Stimulated activated CD4-positive, alpha-beta T cell treated with anti-CD3 and anti-CD28 coated beads, Interleukin-15, amount 100 ng/mL, for 1 hour (primary cell): ENCODE data around the gene FAM167B.
"Not testable (repeated sequence)": the region's sequence is repeated elsewhere in the genome, so short reads cannot be mapped to it uniquely, and the experiment has no call there.

ENCODE experiments used
- DNase-seq, 2 donors: peaks; one replicate each; pipeline ENCODE4 v3.0.0-alpha.2; 2020; ENCODE audit warnings: low read depth in 1 of 2, low spot score in 1 of 2

The FAM167B gene

GRCh38 chr1:32257227-32257508 is 10.1 kb downstream of the FAM167B start:
- DNase-seq, result no peak

GRCh38 chr1:32263236-32263593 is 16.2 kb downstream of the FAM167B start:
- DNase-seq, result not testable (repeated sequence)

- no peak for DNase-seq
Measured at GRCh38 chr1:32263744-32264143, 16.7 kb downstream of the FAM167B start.

DNA sequence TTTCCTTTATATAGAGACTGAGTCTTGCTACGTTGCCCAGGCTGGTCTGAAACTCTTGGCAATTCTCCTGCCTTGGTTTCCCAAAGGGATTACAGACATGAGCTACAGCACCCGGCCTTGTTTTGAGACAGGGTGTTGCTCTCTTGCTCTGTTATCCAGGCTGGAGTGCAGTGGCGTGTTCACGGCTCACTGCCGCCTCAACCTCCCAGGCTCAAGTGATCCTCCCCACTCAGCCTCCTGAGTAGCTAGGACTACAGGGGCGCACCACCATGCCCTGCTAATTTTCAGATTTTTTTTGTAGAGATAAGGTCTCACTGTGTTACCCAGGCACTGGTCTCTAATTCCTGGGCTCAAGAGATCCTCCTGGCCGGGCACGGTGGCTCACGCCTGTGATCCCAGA is 18.8 kb downstream of the FAM167B start:
- DNase-seq, result no peak

DNA sequence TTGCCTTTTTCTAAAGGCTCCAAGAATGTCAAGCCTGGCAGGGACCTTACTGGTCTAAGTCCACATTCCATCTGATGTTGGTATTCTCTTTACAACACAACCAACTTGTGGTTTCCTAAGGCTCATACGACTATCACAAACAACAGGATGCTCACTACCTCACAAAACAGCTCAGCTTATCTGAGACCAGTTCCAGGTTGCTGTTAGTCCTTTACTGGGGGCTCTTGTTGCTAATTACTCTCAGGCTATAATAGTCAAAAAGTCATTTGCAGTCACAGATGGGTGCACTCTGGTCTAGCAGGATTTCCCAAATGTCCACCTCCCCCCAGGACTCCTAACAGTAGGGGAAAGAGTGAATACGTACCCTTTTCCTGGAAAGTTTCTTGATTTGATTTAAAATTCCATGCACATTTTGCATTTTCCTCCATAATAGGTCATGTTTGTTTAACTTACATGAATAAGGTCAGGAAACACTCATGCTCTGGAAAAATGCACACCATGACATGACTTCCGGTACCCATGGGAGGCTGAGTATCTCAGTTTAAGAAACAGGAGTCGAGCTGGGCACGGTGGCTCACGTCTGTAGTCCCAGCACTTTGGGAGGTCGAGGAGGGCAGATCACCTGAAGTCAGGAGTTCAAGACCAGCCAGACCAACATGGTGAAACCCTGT is 20.0 kb downstream of the FAM167B start:
- DNase-seq, result no peak

DNA sequence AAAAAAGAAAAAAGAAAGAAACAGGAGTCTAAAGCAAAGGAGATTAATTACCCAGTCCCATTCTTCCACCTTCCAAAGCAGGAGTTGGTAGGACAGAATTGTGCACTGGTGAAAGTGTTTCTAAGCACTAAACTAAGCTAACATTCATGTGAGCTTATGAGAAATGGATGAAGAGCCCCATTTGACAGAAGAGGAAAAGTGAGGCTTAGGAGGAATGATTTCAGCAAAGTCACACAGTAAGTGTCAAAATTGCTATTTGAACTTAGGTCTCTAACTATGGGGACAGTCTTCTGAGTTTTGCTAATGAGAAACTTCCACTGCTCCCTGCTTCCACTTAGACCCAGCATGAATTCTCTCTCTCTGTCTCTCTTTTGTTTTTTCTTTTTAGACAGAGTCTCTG is 22.7 kb downstream of the FAM167B start:
- DNase-seq, result no peak

DNA sequence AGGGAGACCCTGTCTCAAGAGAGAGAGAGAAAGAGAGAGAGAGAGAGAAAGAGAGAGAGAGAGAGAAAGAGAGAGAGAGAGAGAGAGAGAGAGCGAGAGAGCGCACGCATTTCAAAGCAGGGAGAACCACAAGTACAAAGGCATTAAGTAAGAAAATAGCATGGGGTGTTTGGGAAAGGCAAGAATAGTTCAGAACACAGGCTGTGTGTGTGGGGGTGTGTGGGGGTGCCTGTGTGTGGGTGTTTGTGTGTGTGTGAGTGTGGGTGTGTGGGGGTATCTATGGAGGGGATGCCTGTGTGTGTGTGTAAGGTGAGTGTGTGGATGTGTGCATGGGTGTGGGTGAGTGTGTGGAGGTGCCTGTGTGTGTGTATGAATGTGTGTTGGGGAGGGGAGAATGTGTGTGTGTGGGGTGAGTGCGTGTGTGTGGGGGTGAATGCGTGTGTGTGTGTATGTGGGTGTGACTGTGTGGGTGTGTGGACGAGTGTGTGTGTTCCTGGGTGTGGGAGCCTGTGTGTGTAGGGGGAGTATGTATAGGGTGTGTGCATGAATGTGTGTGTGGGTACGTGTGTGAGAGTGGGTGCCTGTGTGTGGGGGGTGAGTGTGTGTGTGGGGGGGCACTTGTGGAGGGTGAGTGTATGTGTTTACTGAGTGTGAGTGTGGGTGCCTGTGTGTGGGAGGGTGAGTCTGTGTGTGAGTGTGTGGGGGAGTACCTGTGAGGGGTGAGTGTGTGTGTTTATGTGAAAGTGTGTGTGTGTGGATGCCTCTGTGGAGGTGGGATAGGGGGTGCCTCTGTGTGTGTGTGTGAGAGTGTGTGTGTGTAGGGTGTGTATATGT is 25.8 kb downstream of the FAM167B start:
- no peak for DNase-seq

DNA sequence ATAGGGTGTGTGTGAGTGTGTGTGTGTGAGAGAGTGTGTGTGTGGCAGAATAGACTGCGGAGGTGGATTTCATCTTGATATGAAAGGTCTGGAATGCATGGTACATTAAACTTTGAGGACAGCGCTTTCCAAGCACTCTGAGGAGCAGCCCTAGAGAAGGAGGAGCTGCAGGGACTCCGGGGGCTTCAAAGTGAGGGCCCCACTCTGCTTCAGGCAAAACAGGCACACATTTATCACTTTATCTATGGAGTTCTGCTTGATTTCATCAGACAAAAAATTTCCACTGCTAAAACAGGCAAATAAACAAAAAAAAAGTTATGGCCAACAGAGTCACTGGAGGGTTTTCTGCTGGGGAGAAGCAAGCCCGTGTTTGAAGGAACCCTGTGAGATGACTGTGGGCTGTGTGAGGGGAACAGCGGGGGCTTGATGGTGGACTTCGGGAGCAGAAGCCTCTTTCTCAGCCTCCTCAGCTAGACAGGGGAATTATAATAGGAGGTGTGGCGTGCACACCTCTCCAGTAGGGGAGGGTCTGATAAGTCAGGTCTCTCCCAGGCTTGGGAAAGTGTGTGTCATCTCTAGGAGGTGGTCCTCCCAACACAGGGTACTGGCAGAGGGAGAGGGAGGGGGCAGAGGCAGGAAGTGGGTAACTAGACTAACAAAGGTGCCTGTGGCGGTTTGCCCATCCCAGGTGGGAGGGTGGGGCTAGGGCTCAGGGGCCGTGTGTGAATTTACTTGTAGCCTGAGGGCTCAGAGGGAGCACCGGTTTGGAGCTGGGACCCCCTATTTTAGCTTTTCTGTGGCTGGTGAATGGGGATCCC is 26.6 kb downstream of the FAM167B start:
- peak; percentile 57 to 75 for DNase-seq

- no peak for DNase-seq
Measured at GRCh38 chr1:32274646-32275340, 27.8 kb downstream of the FAM167B start.

GRCh38 chr1:32275424-32275823 is 28.4 kb downstream of the FAM167B start:
- no peak for DNase-seq

GRCh38 chr1:32276032-32276782 is 29.2 kb downstream of the FAM167B start:
- DNase-seq, result no peak

GRCh38 chr1:32284777-32285176 is 37.8 kb downstream of the FAM167B start:
- not testable (repeated sequence) for DNase-seq

GRCh38 chr1:32285658-32286057 is 38.6 kb downstream of the FAM167B start:
- no peak for DNase-seq

DNA sequence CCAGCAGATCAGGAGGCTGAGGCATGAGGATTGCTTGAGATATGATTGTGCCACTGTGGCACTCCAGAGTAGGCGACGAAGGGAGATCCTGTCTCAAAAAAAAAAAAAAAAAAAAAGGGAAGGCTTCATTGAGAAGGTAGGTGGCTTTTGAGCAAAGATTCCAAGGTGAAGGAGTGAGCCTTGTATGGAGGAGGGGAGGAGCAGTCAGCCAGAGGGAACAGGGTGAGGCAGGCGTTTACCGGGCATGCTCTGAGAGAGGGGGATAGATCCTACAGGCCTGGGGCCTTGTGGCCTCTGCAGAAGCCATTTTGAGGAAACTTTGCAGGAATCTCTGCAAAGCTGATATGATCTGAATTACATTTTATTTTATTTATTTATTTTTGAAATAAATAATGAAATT is 39.7 kb downstream of the FAM167B start:
- DNase-seq, result no peak

GRCh38 chr1:32289256-32289655 is 42.2 kb downstream of the FAM167B start:
- no peak for DNase-seq

DNA sequence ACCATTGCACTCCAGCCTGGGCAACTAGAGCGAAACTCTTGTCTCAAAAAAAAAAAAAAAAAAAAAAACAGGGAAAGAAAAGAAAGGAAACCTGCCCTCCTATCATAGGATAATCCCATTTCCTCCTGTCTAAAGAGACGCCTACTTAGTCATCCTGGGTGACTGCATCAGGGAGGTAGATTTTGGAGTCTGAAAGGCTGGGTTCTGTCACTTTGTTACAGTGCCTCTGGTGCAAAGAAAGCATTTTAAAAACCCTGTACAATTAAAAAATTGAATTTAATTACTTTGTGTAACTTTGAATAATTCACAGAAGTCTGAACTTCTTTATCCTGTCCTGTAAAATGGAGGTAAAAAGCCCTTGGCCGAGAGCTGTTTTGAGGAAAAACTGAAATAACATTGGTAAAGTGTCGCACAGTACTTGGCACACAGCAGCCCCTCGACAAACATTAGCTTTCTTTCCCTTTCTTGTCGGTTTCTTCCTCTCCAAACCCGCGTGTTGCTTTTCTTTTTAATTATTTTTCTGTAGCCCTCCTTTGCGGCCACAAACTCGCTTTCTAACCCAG is 44.2 kb downstream of the FAM167B start:
- DNase-seq, result no peak

GRCh38 chr1:32291708-32292538 is 44.9 kb downstream of the FAM167B start, which contains the start of gene HDAC1:
TSS of gene HDAC1 (plus strand) at chr1:32292083. CDS start at chr1:32292170, 87 bp downstream.
- peak; percentile 95 to 96 for DNase-seq

DNA sequence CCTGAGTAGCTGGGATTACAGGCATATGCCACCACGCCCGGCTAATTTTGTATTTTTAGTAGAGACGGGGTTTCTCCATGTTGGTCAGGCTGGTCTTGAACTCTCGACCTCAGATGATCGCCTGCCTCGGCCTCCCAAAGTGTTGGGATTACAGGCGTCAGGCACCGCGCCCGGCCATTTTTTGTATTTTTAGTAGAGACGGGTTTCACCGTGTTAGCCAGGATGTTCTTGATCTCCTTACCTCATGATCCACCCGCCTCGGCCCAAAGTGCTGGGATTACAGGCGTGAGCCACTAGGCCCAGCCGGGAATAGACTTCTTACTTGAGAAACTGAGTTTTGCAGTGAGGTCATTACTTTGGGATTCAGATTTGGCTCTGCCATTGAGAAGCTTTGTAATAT is 51.2 kb downstream of the FAM167B start:
- DNase-seq, result not testable (repeated sequence)
